PC-3 (cell line): ENCODE results near the gene SPATC1L.

Experiments
- EZH2 ChIP-seq: fragments of 300-600 bp; sonication (generic); IDR thresholded peaks from one replicate; pipeline ENCODE4 v1.6.1; 2017; ENCODE audit warnings: antibody characterized with exemption, mild to moderate bottlenecking, low read length; ENCODE audit not compliant: unreplicated experiment
- TF ChIP-seq, protein P1 (sequence below): fragments of 300-600 bp; sonication (generic); conservative IDR thresholded peaks from 2 replicates; pipeline ENCODE4 v1.5.1; 2017; ENCODE audit warnings: antibody characterized with exemption, low read depth, mild to moderate bottlenecking, low read length

DNA sequence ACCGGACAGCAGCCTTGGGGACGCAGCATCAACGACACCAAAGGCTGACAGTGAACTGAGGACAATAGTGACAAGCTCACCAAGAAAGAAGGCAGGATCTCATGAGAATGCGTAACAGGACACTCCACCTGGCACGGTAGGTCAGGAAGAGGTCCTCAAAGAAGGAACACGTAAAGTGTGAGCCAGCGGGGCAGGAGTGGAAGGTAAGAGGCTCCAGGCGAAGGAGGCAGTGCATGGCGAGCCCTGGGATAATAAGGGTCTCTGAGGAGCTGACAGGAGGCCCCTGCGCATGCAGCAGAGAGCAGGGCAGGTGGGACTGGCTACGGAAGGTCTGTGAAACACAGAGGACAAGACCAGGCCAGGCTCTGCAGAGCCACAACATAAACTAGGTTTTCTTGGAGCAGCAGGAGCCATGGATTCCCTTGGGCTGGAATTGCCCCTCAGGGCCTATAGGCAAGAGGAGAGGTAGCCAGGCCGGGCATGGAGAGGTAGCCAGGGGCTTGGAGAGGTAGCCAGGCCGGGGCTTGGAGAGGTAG lies 36.1 kb upstream of the SPATC1L start:
- TF ChIP-seq, protein P1, sequence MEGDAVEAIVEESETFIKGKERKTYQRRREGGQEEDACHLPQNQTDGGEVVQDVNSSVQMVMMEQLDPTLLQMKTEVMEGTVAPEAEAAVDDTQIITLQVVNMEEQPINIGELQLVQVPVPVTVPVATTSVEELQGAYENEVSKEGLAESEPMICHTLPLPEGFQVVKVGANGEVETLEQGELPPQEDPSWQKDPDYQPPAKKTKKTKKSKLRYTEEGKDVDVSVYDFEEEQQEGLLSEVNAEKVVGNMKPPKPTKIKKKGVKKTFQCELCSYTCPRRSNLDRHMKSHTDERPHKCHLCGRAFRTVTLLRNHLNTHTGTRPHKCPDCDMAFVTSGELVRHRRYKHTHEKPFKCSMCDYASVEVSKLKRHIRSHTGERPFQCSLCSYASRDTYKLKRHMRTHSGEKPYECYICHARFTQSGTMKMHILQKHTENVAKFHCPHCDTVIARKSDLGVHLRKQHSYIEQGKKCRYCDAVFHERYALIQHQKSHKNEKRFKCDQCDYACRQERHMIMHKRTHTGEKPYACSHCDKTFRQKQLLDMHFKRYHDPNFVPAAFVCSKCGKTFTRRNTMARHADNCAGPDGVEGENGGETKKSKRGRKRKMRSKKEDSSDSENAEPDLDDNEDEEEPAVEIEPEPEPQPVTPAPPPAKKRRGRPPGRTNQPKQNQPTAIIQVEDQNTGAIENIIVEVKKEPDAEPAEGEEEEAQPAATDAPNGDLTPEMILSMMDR, result no peak
- TF ChIP-seq EZH2, result no peak
